Small intestine (tissue), 7 donors: ENCODE data around the gene KLHL29. TPM values are rescaled to one million over a fixed set of nuclear protein-coding genes. Genes with fewer than 3 reads are reported as not detected.
A peak's percentile ranks its signal among the peaks of the same experiment; 100 is the strongest.

Source experiments
- DNase-seq, 2 donors: peaks; one replicate each; pipeline versions ENCODE4 v3.0.0 to v3.0.0-alpha.2; 2013
- FAIRE-seq: peaks from 2 replicates; lab custom pipeline; 2012; peaks lifted over from hg19 to GRCh38; lab: Jason Lieb, UNC
- H3K27ac ChIP-seq, 3 donors: one replicate each; pipeline ENCODE4 v1.5.1; 2013; ENCODE audit warnings: low read length in 2 of 3, mild to moderate bottlenecking in 2 of 3, control low read depth in 1 of 3, inconsistent platforms in 1 of 3, low read depth in 1 of 3, moderate library complexity in 1 of 3
- H3K27me3 ChIP-seq, 3 donors: one replicate each; pipeline ENCODE4 v1.6.1; 2013; ENCODE audit warnings: low read length in 3 of 3, inconsistent platforms in 1 of 3; ENCODE audit not compliant: control insufficient read depth in 3 of 3, insufficient read depth in 3 of 3
- H3K36me3 ChIP-seq, 3 donors: one replicate each; pipeline ENCODE4 v1.6.1; 2013; ENCODE audit warnings: low read length in 3 of 3, inconsistent platforms in 1 of 3, low read depth in 1 of 3, mild to moderate bottlenecking in 1 of 3, moderate library complexity in 1 of 3; ENCODE audit not compliant: control insufficient read depth in 3 of 3, insufficient read depth in 2 of 3
- H3K4me1 ChIP-seq, 3 donors: one replicate each; pipeline ENCODE4 v1.6.1; 2013; ENCODE audit warnings: low read length in 2 of 3, inconsistent platforms in 1 of 3, low read depth in 1 of 3, mild to moderate bottlenecking in 1 of 3, moderate library complexity in 1 of 3; ENCODE audit not compliant: control insufficient read depth in 3 of 3, insufficient read depth in 2 of 3
- H3K4me3 ChIP-seq, 3 donors: one replicate each; pipeline ENCODE4 v1.5.1; 2013; ENCODE audit warnings: low read length in 3 of 3, control low read depth in 1 of 3, inconsistent platforms in 1 of 3, low read depth in 1 of 3, mild to moderate bottlenecking in 1 of 3, moderate library complexity in 1 of 3
- H3K9me3 ChIP-seq, 2 donors: one replicate each; pipeline ENCODE4 v1.6.1; 2013; ENCODE audit warnings: low read depth in 1 of 2, low read length in 1 of 2; ENCODE audit not compliant: control insufficient read depth in 2 of 2, insufficient read depth in 1 of 2
- WGBS, 3 donors: extraction: QIAGEN DNeasy Blood & Tissue Kit; methylation state at CpG; one replicate each; pipeline ENCODE4 v1.1.7; 2013; 5-methylcytosine and 5-hydroxymethylcytosine counted together
- polyA plus RNA-seq, 4 donors: library from polyadenylated mRNA; stranded (reverse) in 3 of 4; unstranded in 1 of 4; fragments of 200-250 nt in 3 of 4; fragments of 120-200 nt in 1 of 4; gene quantifications; one replicate each; pipeline versions ENCODE4 v1.2.1 to v1.2.3, GENCODE V29; 2013
- donor health status: healthy with polysubstance abuse.
- donor health status: control.
- donor health status: control.
- donor health status: Bipolar disorder and iron deficiency.
- donor health status: healthy.

Gene KLHL29
- polyA plus RNA-seq, 4 donors = 0.22 to 2.7 (median 1.4) TPM

- peaks cover 0 to 3% (median 0%) of the 10 kb centered on the region in 3 donors for H3K27me3 ChIP-seq
- DNase-seq (no peak), FAIRE-seq (no peak)
- 74 to 89% (median 84%) methylated on average over 20 of the region's 20 CpGs for WGBS, 3 donors
- no peaks in the 10 kb centered on the region for H3K36me3 ChIP-seq
- no peak overlapping the region for H3K4me3 ChIP-seq
- no peak overlapping the region for H3K27ac ChIP-seq
- peaks cover 0 to 13% (median 0%) of the 10 kb centered on the region in 3 donors for H3K4me1 ChIP-seq
- H3K9me3 ChIP-seq = peaks cover 0 to 10% of the 10 kb centered on the region in 2 donors
Measured at GRCh38 chr2:23615216-23616020, 230.4 kb downstream of the KLHL29 start.

- FAIRE-seq = no peak
- Histone ChIP-seq H3K4me1 (peaks cover 0 to 23% (median 0%) of the 10 kb centered on the region in 3 donors), H3K9me3 (peaks cover 0 to 5% of the 10 kb centered on the region in 2 donors), H3K36me3 (no peaks in the 10 kb centered on the region), H3K27ac (peak overlapping the region in 1 of 3 donors; percentile 77), H3K4me3 (no peak overlapping the region), H3K27me3 (peaks cover 0 to 3% (median 0%) of the 10 kb centered on the region in 3 donors)
- DNase-seq = no peak
- WGBS, 3 donors = 70 to 78% (median 73%) methylated on average over 15 of the region's 15 CpGs
Measured at GRCh38 chr2:23616630-23617029, 231.7 kb downstream of the KLHL29 start.

DNA sequence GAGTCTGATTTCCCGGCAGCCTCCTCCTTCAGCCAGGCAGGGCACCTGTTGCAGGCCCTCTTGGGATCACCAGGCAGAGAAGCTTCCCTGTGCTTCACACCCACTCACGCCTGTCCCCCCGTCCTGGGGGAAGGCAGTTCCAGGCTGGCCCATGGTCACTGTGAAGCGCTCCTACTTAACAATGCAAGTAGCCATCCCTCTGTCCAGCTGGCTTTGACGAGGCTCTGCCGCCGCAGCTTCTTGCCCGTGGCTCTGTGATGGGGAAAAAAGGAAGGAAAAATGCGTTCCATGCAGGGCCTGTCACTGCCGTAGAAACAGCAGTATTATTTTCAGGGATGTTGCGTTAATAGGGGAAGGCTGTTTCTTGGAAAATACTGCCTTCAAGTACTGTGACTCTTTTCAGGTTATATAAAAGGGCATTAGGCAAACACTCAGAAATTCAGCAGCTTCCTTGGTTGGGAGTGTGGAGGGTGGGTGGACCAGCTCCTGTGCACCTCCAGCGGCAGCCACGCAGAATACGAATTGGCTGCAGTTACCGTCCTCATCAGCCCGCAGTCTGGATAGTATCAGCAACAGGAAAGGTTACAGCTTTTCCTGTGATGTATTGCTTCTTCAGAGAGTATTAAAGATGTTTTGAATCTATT lies 232.3 kb downstream of the KLHL29 start:
- peak in 1 of 2 donors; percentile 25 for DNase-seq
- 57 to 83% (median 71%) methylated on average over 16 of the region's 16 CpGs for WGBS, 3 donors
- Histone ChIP-seq H3K4me3 (no peak overlapping the region), H3K36me3 (no peaks in the 10 kb centered on the region), H3K9me3 (peaks cover 0 to 3% of the 10 kb centered on the region in 2 donors), H3K27me3 (peaks cover 0 to 3% (median 0%) of the 10 kb centered on the region in 3 donors), H3K4me1 (peaks cover 0 to 23% (median 0%) of the 10 kb centered on the region in 3 donors), H3K27ac (peak overlapping the region in 2 of 3 donors; percentile 63 to 77)
- FAIRE-seq = no peak

GRCh38 chr2:23617811-23618215 lies 232.8 kb downstream of the KLHL29 start:
- H3K27ac ChIP-seq = peak overlapping the region in 2 of 3 donors; percentile 30 to 77
- no peak for DNase-seq
- H3K9me3 ChIP-seq = no peaks in the 10 kb centered on the region
- 64 to 91% (median 89%) methylated on average over 15 of the region's 15 CpGs for WGBS, 3 donors
- FAIRE-seq = no peak
- H3K27me3 ChIP-seq = peaks cover 0 to 3% (median 0%) of the 10 kb centered on the region in 3 donors
- H3K4me1 ChIP-seq = peaks cover 0 to 23% (median 0%) of the 10 kb centered on the region in 3 donors
- no peak overlapping the region for H3K4me3 ChIP-seq
- H3K36me3 ChIP-seq = no peaks in the 10 kb centered on the region

- peaks cover 0 to 3% (median 0%) of the 10 kb centered on the region in 3 donors for H3K27me3 ChIP-seq
- no peak for FAIRE-seq
- H3K4me1 ChIP-seq = peaks cover 0 to 23% (median 0%) of the 10 kb centered on the region in 3 donors
- H3K4me3 ChIP-seq = no peak overlapping the region
- no peaks in the 10 kb centered on the region for H3K36me3 ChIP-seq
- H3K9me3 ChIP-seq = no peaks in the 10 kb centered on the region
- H3K27ac ChIP-seq = peak overlapping the region in 2 of 3 donors; percentile 48 to 77
- WGBS, 3 donors = 90 to 91% (median 91%) methylated on average over 10 of the region's 10 CpGs
- DNase-seq = no peak
Measured at GRCh38 chr2:23618265-23618664, 233.3 kb downstream of the KLHL29 start.

DNA sequence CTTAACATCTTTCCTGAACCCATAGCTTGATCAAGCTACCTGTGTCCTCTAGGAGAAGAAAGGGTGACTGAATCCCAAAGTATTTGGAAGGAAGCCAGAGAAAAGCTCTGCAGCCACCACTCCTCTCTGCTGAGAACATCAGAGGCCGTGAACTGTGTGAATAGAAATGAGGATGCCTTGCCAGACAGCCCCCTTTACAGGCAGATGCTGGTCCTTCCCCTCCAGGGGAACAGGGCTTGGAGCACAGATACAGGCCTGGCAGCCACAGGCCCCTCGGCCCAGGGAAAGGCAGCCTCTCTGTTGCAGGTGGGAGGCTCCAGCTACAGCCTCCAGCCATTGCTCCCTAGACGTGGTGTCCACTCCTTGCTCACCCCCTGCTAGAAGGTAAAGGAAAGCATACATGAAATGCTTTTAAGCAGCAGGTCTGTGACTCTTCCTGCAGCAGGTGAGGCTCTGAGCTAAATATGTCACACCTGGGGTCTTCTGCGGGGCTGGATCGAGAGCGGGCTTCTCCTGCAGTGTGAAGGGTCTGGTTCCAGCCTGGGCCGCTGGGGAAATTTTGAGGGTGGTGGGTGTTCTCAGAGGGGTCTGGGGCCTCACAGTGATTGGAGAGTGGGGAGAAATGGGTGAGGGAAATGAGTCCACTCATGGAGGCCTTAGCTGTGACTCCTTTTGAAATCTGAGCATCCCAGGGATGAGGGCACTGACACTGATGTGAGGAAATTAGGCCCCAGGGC lies 234.0 kb downstream of the KLHL29 start:
- Histone ChIP-seq H3K27me3 (peaks cover 0 to 3% (median 0%) of the 10 kb centered on the region in 3 donors), H3K4me3 (no peak overlapping the region), H3K36me3 (no peaks in the 10 kb centered on the region), H3K4me1 (peaks cover 0 to 23% (median 0%) of the 10 kb centered on the region in 3 donors), H3K9me3 (no peaks in the 10 kb centered on the region), H3K27ac (peak overlapping the region in 1 of 3 donors; percentile 77)
- WGBS, 3 donors = 79 to 90% (median 81%) methylated on average over 7 of the region's 7 CpGs
- FAIRE-seq (no peak), DNase-seq (no peak)

DNA sequence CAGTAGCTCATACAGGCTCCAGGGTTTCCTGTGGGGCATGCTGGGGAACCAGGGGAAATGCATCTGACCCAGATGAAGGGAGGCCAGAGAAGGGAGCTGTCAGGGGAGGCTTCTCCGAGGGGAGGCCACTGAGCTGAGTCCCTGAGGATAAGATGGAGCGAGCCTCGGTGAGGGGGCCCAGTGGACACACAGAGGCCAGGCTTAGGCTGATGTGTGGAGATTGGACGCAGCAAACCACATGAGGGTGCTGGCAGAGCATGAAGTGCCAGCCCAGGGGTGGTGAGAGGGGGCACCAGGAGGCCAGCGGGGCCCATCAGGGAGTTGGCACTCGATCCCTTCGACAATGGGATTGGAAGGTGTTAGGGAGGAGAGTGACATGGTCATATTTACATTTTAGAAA lies 235.0 kb downstream of the KLHL29 start:
- H3K4me3 ChIP-seq = no peak overlapping the region
- DNase-seq (no peak), FAIRE-seq (no peak)
- H3K36me3 ChIP-seq = no peaks in the 10 kb centered on the region
- H3K9me3 ChIP-seq = no peaks in the 10 kb centered on the region
- H3K27ac ChIP-seq = no peak overlapping the region
- H3K4me1 ChIP-seq = peaks cover 0 to 23% (median 0%) of the 10 kb centered on the region in 3 donors
- 90 to 93% (median 92%) methylated on average over 7 of the region's 7 CpGs for WGBS, 3 donors
- peaks cover 0 to 3% (median 0%) of the 10 kb centered on the region in 3 donors for H3K27me3 ChIP-seq

- WGBS, 3 donors = 63 to 77% (median 75%) methylated on average over 14 of the region's 14 CpGs
Measured at GRCh38 chr2:23620841-23621341, 235.9 kb downstream of the KLHL29 start.

More at GRCh38 chr2:23620841-23621341, 235.9 kb downstream of the KLHL29 start:
- Histone ChIP-seq H3K9me3 (no peaks in the 10 kb centered on the region), H3K27ac (peak overlapping the region in 1 of 3 donors; percentile 28), H3K36me3 (no peaks in the 10 kb centered on the region), H3K4me1 (peaks cover 0 to 23% (median 0%) of the 10 kb centered on the region in 3 donors), H3K27me3 (no peaks in the 10 kb centered on the region), H3K4me3 (no peak overlapping the region)
- DNase-seq (peak in 1 of 2 donors; percentile 27), FAIRE-seq (no peak)
